Suprapubic skin (tissue), 3 donors: ENCODE measurements around the gene EIF2AK3.

ENCODE experiments used
- EP300 ChIP-seq: sonication (generic); formaldehyde crosslinking; IDR thresholded peaks from one replicate; pipeline ENCODE4 v1.6.1; 2017; ENCODE audit warnings: antibody characterized with exemption
- TF ChIP-seq, protein P1 (sequence below), 2 donors: fragments of 200-600 bp in 1 of 2; fragments of 450-650 bp in 1 of 2; sonication (generic) in 1 of 2; IDR thresholded peaks; one replicate each; pipeline ENCODE4 v1.5.1; 2016 to 2019; ENCODE audit warnings: antibody characterized with exemption in 2 of 2, mild to moderate bottlenecking in 1 of 2, moderate library complexity in 1 of 2

DNA sequence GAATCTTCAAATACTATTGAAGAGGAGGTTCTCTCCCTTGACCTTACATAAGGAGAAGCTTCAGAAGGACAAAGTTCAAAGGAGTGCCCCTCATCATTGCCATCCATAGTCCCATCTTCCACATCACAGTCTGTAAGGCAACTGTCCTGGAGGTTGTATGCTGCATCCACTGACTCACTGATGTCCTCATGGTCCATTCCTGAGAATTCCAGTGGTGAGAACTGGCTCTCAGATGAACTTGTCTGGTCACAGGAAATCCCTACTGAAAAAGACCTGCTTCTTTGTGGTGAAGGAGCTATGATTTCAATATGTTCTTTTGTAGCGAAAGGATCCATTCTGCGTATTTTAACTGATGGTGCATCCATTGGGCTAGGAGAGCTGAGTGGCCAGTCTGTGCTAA lies 52.2 kb downstream of the EIF2AK3 start:
- TF ChIP-seq, protein P1, sequence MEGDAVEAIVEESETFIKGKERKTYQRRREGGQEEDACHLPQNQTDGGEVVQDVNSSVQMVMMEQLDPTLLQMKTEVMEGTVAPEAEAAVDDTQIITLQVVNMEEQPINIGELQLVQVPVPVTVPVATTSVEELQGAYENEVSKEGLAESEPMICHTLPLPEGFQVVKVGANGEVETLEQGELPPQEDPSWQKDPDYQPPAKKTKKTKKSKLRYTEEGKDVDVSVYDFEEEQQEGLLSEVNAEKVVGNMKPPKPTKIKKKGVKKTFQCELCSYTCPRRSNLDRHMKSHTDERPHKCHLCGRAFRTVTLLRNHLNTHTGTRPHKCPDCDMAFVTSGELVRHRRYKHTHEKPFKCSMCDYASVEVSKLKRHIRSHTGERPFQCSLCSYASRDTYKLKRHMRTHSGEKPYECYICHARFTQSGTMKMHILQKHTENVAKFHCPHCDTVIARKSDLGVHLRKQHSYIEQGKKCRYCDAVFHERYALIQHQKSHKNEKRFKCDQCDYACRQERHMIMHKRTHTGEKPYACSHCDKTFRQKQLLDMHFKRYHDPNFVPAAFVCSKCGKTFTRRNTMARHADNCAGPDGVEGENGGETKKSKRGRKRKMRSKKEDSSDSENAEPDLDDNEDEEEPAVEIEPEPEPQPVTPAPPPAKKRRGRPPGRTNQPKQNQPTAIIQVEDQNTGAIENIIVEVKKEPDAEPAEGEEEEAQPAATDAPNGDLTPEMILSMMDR (IDR thresholded peaks at IDR 0.05), result no peak
- no peak for TF ChIP-seq EP300
